Measurements from ENCODE around the gene KLHDC9.

- TF ChIP-seq CTCF (IDR thresholded peaks at IDR 0.05) (no peak), POLR2A (IDR thresholded peaks at IDR 0.05; ENCODE audit: low read depth) (no peak), POLR2AphosphoS5 (IDR thresholded peaks at IDR 0.05) (no peak), EP300 (IDR thresholded peaks at IDR 0.05) (no peak)
Measured at GRCh38 chr1:161072751-161073449, 25.3 kb upstream of the KLHDC9 start.

All from esophagus muscularis mucosa (tissue), 4 donors.